Fibroblast of skin of right quadriceps (primary cell): ENCODE measurements around the gene ENTPD6.

Source experiments
- DNase-seq: peaks from one replicate; pipeline ENCODE4 v3.0.0-alpha.2; 2013

ENTPD6 gene

GRCh38 chr20:25211273-25211672, 15.8 kb downstream of the ENTPD6 start:
- no peak for DNase-seq

- no peak for DNase-seq
These were observed 16.7 kb downstream of the ENTPD6 start for GRCh38 chr20:25212242-25212641.

- no peak for DNase-seq
These were observed 18.3 kb downstream of the ENTPD6 start for GRCh38 chr20:25213566-25214425.

GRCh38 chr20:25214426-25214790, 18.9 kb downstream of the ENTPD6 start:
- DNase-seq, result no peak

GRCh38 chr20:25214819-25215218, 19.3 kb downstream of the ENTPD6 start:
- DNase-seq, result no peak

GRCh38 chr20:25215521-25215920, 20.0 kb downstream of the ENTPD6 start:
- DNase-seq, result no peak

GRCh38 chr20:25216199-25216945, 20.9 kb downstream of the ENTPD6 start:
- no peak for DNase-seq

GRCh38 chr20:25217161-25218108, 21.9 kb downstream of the ENTPD6 start:
- no peak for DNase-seq

- DNase-seq, result no peak
These were observed 22.6 kb downstream of the ENTPD6 start for GRCh38 chr20:25218109-25218486.

GRCh38 chr20:25218492-25218891, 23.0 kb downstream of the ENTPD6 start:
- no peak for DNase-seq

- DNase-seq, result no peak
These were observed 23.9 kb downstream of the ENTPD6 start for GRCh38 chr20:25219365-25219764.

GRCh38 chr20:25220021-25220730, 24.7 kb downstream of the ENTPD6 start:
- no peak for DNase-seq

- no peak for DNase-seq
These were observed 25.5 kb downstream of the ENTPD6 start for GRCh38 chr20:25220810-25221591.

GRCh38 chr20:25221592-25222460, 26.3 kb downstream of the ENTPD6 start:
- DNase-seq, result no peak

GRCh38 chr20:25222461-25223178, 27.1 kb downstream of the ENTPD6 start:
- DNase-seq, result no peak

- peak; percentile 94 for DNase-seq
These were observed 27.7 kb downstream of the ENTPD6 start for GRCh38 chr20:25223179-25223661.

GRCh38 chr20:25223765-25224720, 28.5 kb downstream of the ENTPD6 start:
- no peak for DNase-seq

- no peak for DNase-seq
These were observed 29.4 kb downstream of the ENTPD6 start for GRCh38 chr20:25224941-25225340.
